A673 (cell line): ENCODE data around the gene PRR7. TPM values are rescaled to one million over a fixed set of nuclear protein-coding genes. Genes with fewer than 3 reads are reported as not detected.

Experiments
- BruUV-seq: library from RNA; stranded (reverse); fragments of 400-500 nt; replicated peaks from 2 replicates; lab custom pipeline; 2021; lab: Mats Ljungman, UMichigan
- CTCF ChIA-PET: fragments of 300-600 bp; sonication (Branson Sonifier 250); formaldehyde crosslinking; loops from one replicate; lab custom pipeline; 2022; ENCODE audit warnings: antibody characterized with exemption; lab: Charles Lee
- POLR2A ChIA-PET: fragments of 300-600 bp; sonication (Branson Sonifier 250); formaldehyde crosslinking; loops from one replicate; lab custom pipeline; 2022; ENCODE audit warnings: antibody characterized with exemption; ENCODE audit not compliant: low non-redundant PET; lab: Charles Lee
- DNase-seq: peaks from one replicate; pipeline ENCODE4 v3.0.0-alpha.2; 2015; ENCODE audit warnings: low spot score
- H3K27ac ChIP-seq: fragments of 200-600 bp; sonication (generic); 2 replicates; pipeline ENCODE4 v1.5.1; 2016; ENCODE audit warnings: mixed run types, low read depth, mild to moderate bottlenecking, mixed read lengths, antibody characterized with exemption, low read length; ENCODE audit not compliant: poor library complexity, severe bottlenecking
- H3K27me3 ChIP-seq: fragments of 200-600 bp; sonication (generic); replicated peaks from 2 replicates; pipeline ENCODE4 v1.6.1; 2017; ENCODE audit warnings: mixed run types, low read depth, mild to moderate bottlenecking, mixed read lengths, antibody characterized with exemption, low read length; ENCODE audit not compliant: insufficient read depth, poor library complexity
- H3K36me3 ChIP-seq: fragments of 200-600 bp; sonication (generic); 2 replicates; pipeline ENCODE4 v1.6.1; 2016; ENCODE audit warnings: mixed run types, mild to moderate bottlenecking, mixed read lengths, antibody characterized with exemption, low read length; ENCODE audit not compliant: insufficient read depth, poor library complexity, severe bottlenecking
- H3K4me1 ChIP-seq: fragments of 200-600 bp; sonication (generic); 2 replicates; pipeline ENCODE4 v1.6.1; 2017; ENCODE audit warnings: mixed run types, mild to moderate bottlenecking, mixed read lengths, antibody characterized with exemption, low read length; ENCODE audit not compliant: insufficient read depth, poor library complexity, severe bottlenecking
- H3K4me3 ChIP-seq: fragments of 200-600 bp; sonication (generic); 2 replicates; pipeline ENCODE4 v1.5.1; 2016; ENCODE audit warnings: low read depth, mixed run types, mild to moderate bottlenecking, mixed read lengths, low read length; ENCODE audit not compliant: poor library complexity, severe bottlenecking
- H3K9me3 ChIP-seq: fragments of 200-600 bp; sonication (generic); 2 replicates; pipeline ENCODE4 v1.6.1; 2016; ENCODE audit warnings: mixed run types, low read depth, mild to moderate bottlenecking, mixed read lengths, antibody characterized with exemption, low read length; ENCODE audit not compliant: poor library complexity, severe bottlenecking
- EZH2 ChIP-seq: fragments of 200-600 bp; sonication (generic); IDR thresholded peaks from 2 replicates; pipeline ENCODE4 v1.6.1; 2017; ENCODE audit warnings: borderline replicate concordance, low read depth, mild to moderate bottlenecking, mixed read lengths, antibody characterized with exemption, low read length; ENCODE audit not compliant: poor library complexity, severe bottlenecking
- intact Hi-C: fragments of 100-400 bp; cut with micrococcal nuclease; formaldehyde crosslinking; loops from one replicate; pipeline ENCODE4 v1.10.0; 2022; ENCODE audit not compliant: unreplicated experiment
- total RNA-seq: library from RNA; stranded (reverse); gene quantifications from 2 replicates; pipeline ENCODE4 v1.2.3, GENCODE V29; 2021
- TF ChIP-seq, protein P1 (sequence below): fragments of 300-800, 200-600 bp; sonication (generic); conservative IDR thresholded peaks from 2 replicates; pipeline ENCODE4 v1.5.1; 2017; ENCODE audit warnings: low read depth, mild to moderate bottlenecking, antibody characterized with exemption, low read length, moderate library complexity, mixed read lengths

PRR7 gene
- total RNA-seq, 1 experiment from 2014 or later: 3.0 TPM

DNA sequence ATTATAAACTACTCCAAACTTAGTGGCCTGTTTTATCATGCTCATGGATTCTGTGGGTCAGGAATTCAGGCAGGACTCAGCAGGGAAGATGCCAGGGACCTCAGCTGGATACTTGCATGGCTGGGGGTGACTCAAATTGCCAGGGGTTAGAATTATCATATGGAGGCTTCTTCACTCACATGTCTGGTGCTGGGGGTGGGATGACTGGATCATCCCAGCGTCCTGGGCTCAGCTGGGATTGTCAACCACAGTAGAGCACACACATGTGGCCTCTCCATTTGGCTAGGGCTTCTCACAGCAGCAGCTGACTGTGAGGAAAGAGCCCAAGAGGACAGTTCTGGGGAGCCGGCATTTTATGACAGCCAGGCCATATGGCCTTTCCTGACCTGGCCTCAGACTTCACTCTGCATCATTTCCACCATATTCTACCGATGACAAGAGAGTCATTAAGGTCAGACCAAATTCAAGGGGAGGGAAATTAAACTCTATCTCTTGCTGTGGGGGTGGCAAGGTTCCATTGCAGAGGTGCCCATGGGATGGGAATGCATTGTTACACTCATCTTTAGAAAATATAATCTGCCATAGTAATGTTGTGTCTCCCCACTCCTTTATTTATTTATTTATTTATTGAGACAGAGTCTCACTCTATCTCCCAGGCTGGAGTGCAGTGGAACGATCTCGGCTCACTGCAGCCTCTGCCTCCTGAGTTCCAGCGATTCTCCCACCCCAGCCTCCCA lies 25.4 kb upstream of the PRR7 start:
- no peak for DNase-seq
- no peak overlapping the region for H3K4me3 ChIP-seq
- H3K27ac ChIP-seq: no peak overlapping the region
- TF ChIP-seq EZH2: no peak
- TF ChIP-seq, protein P1, sequence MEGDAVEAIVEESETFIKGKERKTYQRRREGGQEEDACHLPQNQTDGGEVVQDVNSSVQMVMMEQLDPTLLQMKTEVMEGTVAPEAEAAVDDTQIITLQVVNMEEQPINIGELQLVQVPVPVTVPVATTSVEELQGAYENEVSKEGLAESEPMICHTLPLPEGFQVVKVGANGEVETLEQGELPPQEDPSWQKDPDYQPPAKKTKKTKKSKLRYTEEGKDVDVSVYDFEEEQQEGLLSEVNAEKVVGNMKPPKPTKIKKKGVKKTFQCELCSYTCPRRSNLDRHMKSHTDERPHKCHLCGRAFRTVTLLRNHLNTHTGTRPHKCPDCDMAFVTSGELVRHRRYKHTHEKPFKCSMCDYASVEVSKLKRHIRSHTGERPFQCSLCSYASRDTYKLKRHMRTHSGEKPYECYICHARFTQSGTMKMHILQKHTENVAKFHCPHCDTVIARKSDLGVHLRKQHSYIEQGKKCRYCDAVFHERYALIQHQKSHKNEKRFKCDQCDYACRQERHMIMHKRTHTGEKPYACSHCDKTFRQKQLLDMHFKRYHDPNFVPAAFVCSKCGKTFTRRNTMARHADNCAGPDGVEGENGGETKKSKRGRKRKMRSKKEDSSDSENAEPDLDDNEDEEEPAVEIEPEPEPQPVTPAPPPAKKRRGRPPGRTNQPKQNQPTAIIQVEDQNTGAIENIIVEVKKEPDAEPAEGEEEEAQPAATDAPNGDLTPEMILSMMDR: no peak
- intact Hi-C loops: no loop called here
- ChIA-PET POLR2A (no interaction called here), CTCF (no interaction called here)
- peaks cover 4% of the 10 kb centered on the region for H3K4me1 ChIP-seq
- H3K36me3 ChIP-seq: no peaks in the 10 kb centered on the region
- no peaks in the 10 kb centered on the region for H3K9me3 ChIP-seq
- no TSS peak for BruUV-seq
- no peaks in the 10 kb centered on the region for H3K27me3 ChIP-seq

DNA sequence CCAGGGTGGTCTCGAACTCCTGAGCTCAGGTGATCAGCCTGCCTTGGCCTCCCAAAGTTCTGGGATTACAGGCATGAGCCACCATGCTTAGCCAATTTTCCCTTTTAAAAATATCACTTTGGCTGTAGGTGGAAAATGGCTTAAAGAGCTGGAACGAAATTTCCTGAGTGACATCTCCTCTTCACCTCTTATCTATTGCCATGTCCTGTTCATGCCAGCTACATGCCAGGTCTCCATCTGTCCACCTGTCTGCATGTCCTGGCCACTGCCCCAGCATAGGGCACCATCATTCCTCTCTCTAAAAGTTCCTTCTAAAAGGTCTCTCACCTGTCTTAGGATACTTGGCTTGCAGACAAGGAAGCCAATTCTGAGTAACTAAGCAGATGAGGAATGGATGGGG lies 22.9 kb upstream of the PRR7 start:
- CTCF ChIA-PET: no interaction called here
- H3K9me3 ChIP-seq: no peaks in the 10 kb centered on the region
- no peak for TF ChIP-seq EZH2
- TF ChIP-seq, protein P1: no peak
- H3K4me1 ChIP-seq: peaks cover 13% of the 10 kb centered on the region
- BruUV-seq: no TSS peak
- no peak for DNase-seq
- H3K27me3 ChIP-seq: no peaks in the 10 kb centered on the region
- no peak overlapping the region for H3K4me3 ChIP-seq
- intact Hi-C loops: no loop called here
- no peak overlapping the region for H3K27ac ChIP-seq
- POLR2A ChIA-PET: no interaction called here
- H3K36me3 ChIP-seq: no peaks in the 10 kb centered on the region

DNA sequence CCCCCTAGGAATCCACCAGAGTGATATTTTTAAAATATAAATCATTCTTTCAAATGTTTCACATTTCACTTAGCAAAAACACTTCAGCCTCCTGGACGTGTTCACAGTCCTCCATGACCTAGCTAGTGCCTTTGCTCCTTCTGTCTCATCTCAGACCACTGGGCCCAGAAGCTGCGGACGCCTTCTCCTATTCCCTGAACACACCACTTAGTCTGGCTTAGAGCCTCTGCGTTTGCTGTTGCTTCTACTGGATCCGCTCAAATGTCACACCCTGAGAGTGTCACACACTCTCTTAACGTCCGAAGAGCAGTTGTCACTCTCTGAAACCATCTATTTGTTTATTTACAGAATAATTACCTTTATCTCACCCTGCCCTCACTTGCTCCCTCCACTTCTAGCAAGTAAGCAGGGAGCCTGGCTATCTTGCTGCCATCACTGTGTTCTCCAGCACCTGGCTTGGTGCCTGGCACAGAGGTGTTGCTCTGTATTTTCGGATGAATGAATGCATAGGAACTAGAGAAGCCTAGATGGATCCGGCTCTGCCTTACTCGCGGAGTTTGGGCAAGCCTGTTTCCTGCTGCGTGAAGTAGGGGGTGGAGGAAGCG lies 21.3 kb upstream of the PRR7 start:
- H3K9me3 ChIP-seq: no peaks in the 10 kb centered on the region
- H3K27ac ChIP-seq: peak overlapping the region; percentile 76
- CTCF ChIA-PET: interaction anchor here (1.3 kb wide), 1 partner anchor 115 kb away, joined by 5 read pairs; no protein-coding TSS in a partner anchor
- TF ChIP-seq, protein P1: no peak
- TF ChIP-seq EZH2: no peak
- H3K4me3 ChIP-seq: peak overlapping the region; percentile 61
- intact Hi-C loops: no loop called here
- no peaks in the 10 kb centered on the region for H3K27me3 ChIP-seq
- peaks cover 13% of the 10 kb centered on the region for H3K4me1 ChIP-seq
- POLR2A ChIA-PET: no interaction called here
- no peaks in the 10 kb centered on the region for H3K36me3 ChIP-seq
- BruUV-seq: no TSS peak
- DNase-seq: no peak
